Activated CD8-positive, alpha-beta memory T cell treated with anti-CD3 and anti-CD28 coated beads for 48 hours (primary cell): ENCODE results near the gene STK33.

Source experiments
- DNase-seq, 3 experiments: peaks; one replicate each; pipeline ENCODE4 v3.0.0-alpha.2; 2020; ENCODE audit warnings: low read depth in 2 of 3, low spot score in 2 of 3

The STK33 gene

DNA sequence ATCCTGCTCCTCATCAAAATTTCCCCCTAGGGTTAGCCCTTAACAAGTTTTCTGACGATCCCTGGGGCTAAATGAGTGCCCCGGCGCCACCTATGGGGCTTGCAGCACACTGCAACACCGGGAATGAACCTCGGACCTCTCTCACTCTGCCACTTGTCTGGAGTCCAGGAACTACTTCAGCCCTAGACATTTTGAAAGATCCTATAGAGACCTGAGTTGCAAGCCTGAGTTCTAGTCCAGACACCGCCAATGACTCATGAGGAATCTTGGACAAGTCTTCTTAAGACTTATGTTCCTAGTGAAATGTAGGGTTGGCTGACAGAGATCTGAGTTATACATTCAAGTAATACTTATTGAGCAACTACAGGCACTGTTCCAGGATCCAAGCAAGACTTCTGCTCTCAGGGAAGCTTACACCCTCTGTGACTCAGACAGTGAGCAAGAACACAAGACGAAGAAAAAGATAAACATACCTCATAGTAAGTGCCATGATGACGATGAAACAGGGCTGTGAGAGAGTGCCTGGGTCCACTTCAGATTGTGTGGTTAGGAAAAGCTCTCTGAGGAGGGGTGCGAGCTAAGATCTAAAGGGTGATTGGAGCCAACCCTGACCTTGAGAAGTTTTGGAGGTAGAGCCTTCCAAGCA, 10.2 kb upstream of the STK33 start:
- DNase-seq: peak in 1 of 3 experiments; percentile 23

- no peak for DNase-seq
Observed at GRCh38 chr11:8603696-8604077, 9.7 kb upstream of the STK33 start.

DNA sequence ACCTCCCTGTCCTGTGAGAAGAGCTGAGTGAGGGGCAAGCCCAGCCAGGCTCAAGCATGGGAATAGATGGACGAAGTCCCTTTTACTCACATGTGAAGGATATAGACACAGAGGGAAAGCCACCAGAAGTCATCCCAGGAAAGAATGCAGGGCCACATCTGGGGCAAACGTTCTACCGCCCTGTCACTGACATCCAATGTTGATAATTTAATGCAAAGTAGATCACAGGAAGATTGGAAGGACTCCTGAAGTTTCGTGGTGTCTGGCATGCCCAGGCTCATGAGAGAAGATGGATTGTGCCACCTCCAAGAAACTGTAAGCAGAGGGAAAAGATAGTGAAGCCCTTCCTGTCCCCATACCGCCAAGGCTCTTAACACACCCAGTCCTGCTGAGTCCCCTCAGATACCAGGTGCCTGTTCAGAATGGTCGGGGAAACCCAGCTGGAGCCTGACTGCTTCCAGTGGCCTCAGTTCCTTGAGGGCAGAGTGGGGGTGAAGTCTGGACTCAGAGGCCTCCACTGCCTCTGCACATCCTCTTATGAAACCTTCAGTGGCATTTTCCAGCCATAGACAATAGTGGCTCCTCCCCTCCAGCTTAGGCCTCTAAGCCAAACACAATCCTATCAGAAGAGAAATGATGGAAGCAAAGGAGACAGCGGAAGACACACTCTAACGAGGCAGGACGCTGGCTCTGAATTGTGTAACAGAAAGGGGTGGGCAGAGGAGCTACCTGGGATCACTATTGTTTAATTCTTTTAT, 7.5 kb upstream of the STK33 start:
- DNase-seq: no peak

- no peak for DNase-seq
Observed at GRCh38 chr11:8598506-8598905, 4.5 kb upstream of the STK33 start.

DNA sequence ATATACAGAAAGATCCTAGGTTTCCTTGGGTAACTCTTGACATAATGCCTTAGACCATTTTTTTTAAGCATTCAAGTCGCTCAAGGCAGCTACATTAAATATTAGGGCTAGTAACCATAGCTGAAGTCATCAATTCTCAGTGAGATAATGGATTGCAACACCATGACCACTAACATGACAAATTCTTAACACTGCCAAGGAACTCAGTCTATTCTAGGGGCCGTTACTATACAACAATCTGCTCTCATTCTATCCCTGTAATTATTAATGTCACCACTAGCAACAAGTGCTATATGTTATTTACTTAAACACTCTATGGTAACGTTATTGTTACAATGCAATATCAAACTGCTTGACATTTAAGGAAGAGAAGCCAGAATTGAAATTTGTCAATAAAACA, 3.2 kb upstream of the STK33 start:
- DNase-seq: no peak

DNA sequence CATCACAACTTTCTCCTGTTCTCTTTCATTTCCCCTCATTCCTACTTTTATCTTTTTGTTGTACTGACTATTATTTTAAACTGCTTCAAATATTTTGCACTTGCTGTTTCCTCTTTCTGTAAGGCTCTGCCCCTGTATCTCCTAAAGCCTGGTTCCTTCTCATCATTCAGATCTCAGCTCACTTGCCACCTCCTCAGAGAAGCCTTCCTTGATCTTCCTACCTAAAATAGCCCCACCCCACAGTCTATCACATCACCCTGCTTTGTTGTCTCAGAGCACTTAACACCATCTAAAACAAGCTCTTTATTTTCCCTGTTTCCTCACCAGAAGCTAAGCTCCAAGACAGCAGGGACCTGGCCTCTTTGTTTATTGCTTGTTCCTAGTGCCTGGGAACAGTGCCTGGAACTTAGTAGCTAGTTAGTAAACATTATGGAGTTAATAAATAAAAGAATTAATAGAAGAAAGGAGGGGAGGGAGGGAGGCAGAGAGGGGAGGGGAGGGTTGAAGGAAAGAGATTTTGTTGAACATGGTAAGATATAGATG, 2.5 kb upstream of the STK33 start:
- no peak for DNase-seq

- no peak for DNase-seq
Observed at GRCh38 chr11:8593455-8593854, 573 bp downstream of the STK33 start.

DNA sequence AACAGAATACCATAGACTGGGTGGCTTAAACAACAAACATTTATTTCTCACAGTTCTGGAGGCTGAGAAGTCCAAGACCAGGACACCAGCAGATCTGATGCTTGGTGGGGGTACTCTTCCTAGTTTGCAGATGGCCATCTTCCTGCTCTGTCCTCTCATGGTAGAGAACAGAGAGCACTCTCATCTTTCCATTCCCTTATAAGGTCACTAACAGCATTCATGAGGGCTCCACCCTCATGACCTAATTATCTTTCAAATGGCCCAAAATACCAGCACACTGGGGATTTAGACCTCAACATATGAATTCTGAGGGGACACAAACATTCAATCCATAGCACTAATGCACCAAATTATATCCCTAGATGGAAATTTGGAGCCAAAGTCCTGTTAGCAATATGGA, 6.1 kb downstream of the STK33 start:
- no peak for DNase-seq

DNA sequence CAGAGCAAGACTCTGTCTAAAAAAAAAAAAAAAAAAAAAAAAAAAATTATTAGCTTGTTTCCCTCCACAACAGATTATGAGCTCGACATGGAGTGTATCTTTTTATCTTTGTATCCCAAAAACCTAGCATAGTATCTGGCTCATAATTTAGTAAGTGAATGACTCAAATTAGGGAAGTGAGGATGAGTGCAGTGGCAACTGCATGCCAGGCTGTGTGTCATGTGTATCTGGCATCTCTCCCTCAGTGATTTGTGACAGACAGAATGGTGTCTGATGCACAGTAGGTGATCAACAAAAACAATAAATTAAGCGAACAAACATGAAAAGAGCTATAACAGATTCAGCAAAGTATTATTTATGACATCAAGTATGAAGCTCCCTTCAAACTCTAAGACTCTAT, 7.2 kb downstream of the STK33 start:
- DNase-seq: no peak

GRCh38 chr11:8586184-8586583, 7.8 kb downstream of the STK33 start:
- DNase-seq: no peak

- DNase-seq: no peak
Observed at GRCh38 chr11:8584511-8584910, 9.5 kb downstream of the STK33 start.

DNA sequence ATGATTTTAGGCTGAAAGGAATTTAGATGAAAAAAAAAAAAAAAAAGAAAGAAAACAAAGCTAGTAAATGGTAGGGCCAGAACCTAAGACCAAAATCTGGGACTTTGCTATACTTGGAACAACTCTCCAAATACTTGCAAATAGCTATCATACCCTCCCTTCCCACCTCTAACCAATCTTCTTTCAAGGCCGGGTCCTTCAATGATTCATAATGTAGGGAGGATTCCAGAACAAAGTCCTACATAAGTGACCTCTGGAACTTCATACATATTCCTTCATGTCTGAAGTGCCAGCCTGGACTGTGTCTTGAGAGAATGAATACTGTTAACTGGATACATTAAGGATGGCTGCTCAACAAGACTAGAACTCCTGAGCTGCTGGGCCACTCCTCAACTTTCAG, 9.9 kb downstream of the STK33 start:
- DNase-seq: no peak

DNA sequence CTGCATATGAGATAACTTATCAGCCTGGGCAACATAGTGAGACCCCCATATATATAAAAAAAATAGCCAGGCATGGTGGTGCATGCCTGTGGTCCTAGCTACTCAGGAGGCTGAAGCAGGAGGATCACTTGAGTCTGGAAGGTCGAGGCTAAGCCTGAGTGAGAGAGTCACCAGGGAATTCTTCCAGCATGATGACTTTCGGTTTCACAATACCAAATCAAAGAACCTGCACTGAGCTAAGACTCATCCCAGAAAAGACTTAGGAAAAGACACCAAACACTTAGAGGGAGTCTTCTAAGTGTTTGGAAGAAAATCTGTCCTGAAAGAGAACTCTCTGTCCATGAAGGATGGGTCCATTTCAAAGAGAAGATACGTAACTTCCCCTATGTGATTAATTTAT, 12.7 kb downstream of the STK33 start:
- no peak for DNase-seq

GRCh38 chr11:8577791-8578581, 16.0 kb downstream of the STK33 start:
- no peak for DNase-seq

DNA sequence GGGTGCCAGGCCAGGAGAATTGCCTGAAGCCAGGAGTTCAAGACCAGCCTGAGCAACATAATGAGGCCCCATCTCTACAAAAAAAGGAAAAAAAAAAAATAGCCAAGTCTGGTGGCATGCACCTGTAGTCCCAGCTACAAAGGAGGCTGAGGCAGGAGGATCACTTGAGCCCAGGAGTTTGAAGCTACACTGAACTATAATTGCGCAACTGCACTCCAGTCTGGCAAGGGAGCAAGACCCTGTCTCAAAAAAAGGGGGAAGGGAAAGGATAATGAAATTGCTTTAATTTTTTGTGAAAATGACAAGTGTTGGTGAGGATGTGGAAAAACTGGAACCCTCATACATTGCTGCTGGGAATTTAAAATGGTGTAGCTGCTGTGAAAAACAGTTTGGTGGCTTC, 19.2 kb downstream of the STK33 start:
- DNase-seq: no peak

GRCh38 chr11:8573777-8574176, 20.3 kb downstream of the STK33 start:
- no peak for DNase-seq

GRCh38 chr11:8567602-8568198, 26.3 kb downstream of the STK33 start:
- no peak for DNase-seq

DNA sequence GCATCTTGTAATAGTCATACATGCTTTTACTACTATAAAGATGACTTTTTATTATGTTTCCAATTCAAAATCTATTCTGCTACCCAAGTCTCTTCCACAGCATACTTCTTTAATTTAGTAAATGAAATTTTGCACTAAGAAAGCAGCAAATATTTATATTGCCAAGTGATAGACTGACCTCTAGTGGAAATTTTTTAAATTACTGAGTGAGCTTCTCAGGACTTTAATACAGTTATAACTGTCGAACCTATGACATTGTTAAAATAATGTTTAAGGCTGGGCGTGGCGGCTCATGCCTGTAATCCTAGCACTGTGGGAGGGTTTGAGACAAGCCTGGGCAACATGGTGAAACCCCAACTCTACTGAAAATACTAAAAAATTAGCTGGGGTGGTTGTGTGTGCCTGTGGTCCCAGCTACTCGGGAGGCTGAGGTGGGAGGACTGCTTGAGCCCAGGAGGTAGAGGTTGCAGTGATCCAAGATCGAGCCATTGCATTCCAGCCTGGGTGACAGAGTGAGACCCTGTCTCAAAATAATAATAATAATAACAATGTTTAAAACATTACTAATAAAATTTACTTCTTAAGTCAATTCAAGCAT, 27.3 kb downstream of the STK33 start:
- no peak for DNase-seq

GRCh38 chr11:8564526-8564925, 29.5 kb downstream of the STK33 start:
- no peak for DNase-seq

DNA sequence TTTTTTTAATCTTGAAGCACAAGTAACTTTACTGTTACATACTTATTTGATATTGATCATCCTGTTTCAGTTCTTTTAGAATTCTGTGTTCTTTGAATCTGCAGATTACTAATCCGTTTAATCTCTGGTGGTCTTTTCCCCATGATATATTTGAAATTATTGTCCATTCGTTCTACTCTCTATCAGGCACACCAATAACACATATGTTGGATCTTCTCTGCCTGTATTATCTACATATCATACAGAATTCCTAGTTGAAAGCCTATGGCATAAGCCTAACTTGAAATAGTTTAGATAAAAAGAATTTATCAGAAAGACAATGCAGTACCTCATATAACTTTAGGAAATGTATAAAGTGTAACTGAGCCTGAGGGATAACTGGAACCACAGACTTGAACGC, 32.6 kb downstream of the STK33 start:
- DNase-seq: no peak

- DNase-seq: no peak
Observed at GRCh38 chr11:8558436-8558835, 35.6 kb downstream of the STK33 start.
